Activated CD4-positive, alpha-beta T cell treated with anti-CD3 and anti-CD28 coated beads, Interleukin-2, amount 50 U/mL, for 48 hours (primary cell): ENCODE measurements around the gene AMOTL1.
"Not testable (repeated sequence)": the region's sequence is repeated elsewhere in the genome, so short reads cannot be mapped to it uniquely, and the experiment has no call there.

Experiments used
- DNase-seq, 2 experiments: peaks; one replicate each; pipeline ENCODE4 v3.0.0-alpha.2; 2020

Gene AMOTL1

GRCh38 chr11:94795476-94796189 lies 27.5 kb downstream of the AMOTL1 start:
- no peak for DNase-seq

- DNase-seq: no peak
These were observed 28.0 kb downstream of the AMOTL1 start for GRCh38 chr11:94796190-94796580.

- DNase-seq: no peak
These were observed 28.7 kb downstream of the AMOTL1 start for GRCh38 chr11:94796863-94797262.

GRCh38 chr11:94799726-94800125 lies 31.6 kb downstream of the AMOTL1 start:
- no peak for DNase-seq

GRCh38 chr11:94800414-94800813 lies 32.3 kb downstream of the AMOTL1 start:
- no peak for DNase-seq

GRCh38 chr11:94801866-94802460 lies 33.8 kb downstream of the AMOTL1 start:
- no peak for DNase-seq

- DNase-seq: no peak
These were observed 34.3 kb downstream of the AMOTL1 start for GRCh38 chr11:94802501-94802900.

- DNase-seq: no peak
These were observed 35.3 kb downstream of the AMOTL1 start for GRCh38 chr11:94803491-94803890.

- no peak for DNase-seq
These were observed 36.7 kb downstream of the AMOTL1 start for GRCh38 chr11:94804874-94805273.

- DNase-seq: no peak
These were observed 37.9 kb downstream of the AMOTL1 start for GRCh38 chr11:94806014-94806413.

- DNase-seq: no peak
These were observed 38.3 kb downstream of the AMOTL1 start for GRCh38 chr11:94806419-94806818.

GRCh38 chr11:94809251-94809650 lies 41.1 kb downstream of the AMOTL1 start:
- DNase-seq: no peak

GRCh38 chr11:94812724-94813720 lies 44.9 kb downstream of the AMOTL1 start:
- DNase-seq: not testable (repeated sequence)

- DNase-seq: no peak
These were observed 46.3 kb downstream of the AMOTL1 start for GRCh38 chr11:94814272-94814976.

- DNase-seq: no peak
These were observed 47.7 kb downstream of the AMOTL1 start for GRCh38 chr11:94815705-94816344.

GRCh38 chr11:94820480-94820879 lies 52.3 kb downstream of the AMOTL1 start:
- no peak for DNase-seq

- DNase-seq: no peak
These were observed 53.3 kb downstream of the AMOTL1 start for GRCh38 chr11:94821439-94821838.

- DNase-seq: no peak
These were observed 53.9 kb downstream of the AMOTL1 start for GRCh38 chr11:94822080-94822479.

- DNase-seq: no peak
These were observed 55.1 kb downstream of the AMOTL1 start for GRCh38 chr11:94823102-94823732.

- no peak for DNase-seq
These were observed 56.9 kb downstream of the AMOTL1 start for GRCh38 chr11:94825031-94825430.

GRCh38 chr11:94825481-94825880 lies 57.3 kb downstream of the AMOTL1 start:
- DNase-seq: no peak

GRCh38 chr11:94826415-94826814 lies 58.3 kb downstream of the AMOTL1 start:
- no peak for DNase-seq
